ENCODE results near the gene POLR3E.

Gene POLR3E

DNA sequence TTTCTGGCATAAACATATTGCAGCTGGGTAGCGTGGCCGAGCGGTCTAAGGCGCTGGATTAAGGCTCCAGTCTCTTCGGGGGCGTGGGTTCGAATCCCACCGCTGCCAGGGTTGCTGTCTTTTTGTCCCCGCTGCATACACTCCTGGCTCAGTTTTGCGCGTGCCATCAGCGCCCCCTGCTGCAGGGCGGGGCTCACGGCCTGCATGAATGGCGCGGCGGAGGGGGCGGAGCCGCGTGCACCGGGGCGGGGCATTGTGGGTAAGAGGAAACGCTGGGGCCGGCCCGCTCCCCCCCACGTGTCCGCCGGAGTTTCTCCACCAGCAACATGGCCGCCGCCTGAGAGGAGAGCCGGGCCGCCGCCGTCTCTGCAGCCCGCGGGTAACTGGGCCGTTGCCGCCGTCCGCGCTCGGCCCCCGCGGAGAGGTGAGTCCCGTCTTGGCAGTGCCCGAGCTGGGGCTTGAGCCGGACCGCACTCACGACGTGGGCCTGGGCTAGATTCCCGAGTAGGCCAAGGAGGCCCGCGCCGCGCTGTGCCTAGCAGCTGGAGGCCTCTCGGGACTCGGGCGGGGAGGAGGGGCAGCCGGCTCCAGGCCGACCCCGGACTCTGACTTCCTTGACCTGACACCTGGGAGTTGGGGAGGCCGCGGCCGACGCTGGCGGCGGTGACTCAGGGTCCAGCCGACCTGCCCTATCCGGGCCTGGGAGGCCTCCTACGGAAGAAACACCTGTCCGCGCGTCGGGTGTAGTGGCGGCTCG, at the start of gene POLR3E:
Gene POLR3E (plus strand): TSS at position 296 of the 757 bp plus-strand sequence. CDS start 5,560 bp downstream, outside the sequence.
- peak within 1 kb of the TSS; percentile 97 for H3K27ac ChIP-seq
- TF ChIP-seq, protein P1, sequence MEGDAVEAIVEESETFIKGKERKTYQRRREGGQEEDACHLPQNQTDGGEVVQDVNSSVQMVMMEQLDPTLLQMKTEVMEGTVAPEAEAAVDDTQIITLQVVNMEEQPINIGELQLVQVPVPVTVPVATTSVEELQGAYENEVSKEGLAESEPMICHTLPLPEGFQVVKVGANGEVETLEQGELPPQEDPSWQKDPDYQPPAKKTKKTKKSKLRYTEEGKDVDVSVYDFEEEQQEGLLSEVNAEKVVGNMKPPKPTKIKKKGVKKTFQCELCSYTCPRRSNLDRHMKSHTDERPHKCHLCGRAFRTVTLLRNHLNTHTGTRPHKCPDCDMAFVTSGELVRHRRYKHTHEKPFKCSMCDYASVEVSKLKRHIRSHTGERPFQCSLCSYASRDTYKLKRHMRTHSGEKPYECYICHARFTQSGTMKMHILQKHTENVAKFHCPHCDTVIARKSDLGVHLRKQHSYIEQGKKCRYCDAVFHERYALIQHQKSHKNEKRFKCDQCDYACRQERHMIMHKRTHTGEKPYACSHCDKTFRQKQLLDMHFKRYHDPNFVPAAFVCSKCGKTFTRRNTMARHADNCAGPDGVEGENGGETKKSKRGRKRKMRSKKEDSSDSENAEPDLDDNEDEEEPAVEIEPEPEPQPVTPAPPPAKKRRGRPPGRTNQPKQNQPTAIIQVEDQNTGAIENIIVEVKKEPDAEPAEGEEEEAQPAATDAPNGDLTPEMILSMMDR (conservative IDR thresholded peaks at IDR 0.05) = peak; percentile 90
- peak; percentile 99 for TF ChIP-seq ZFX (IDR thresholded peaks at IDR 0.05)

- no peak overlapping the region for H3K27ac ChIP-seq
- no peak for TF ChIP-seq ZFX (IDR thresholded peaks at IDR 0.05)
- TF ChIP-seq, protein P1 (conservative IDR thresholded peaks at IDR 0.05) = no peak
These were observed 46.7 kb upstream of the POLR3E start for GRCh38 chr16:22250522-22250921.

DNA sequence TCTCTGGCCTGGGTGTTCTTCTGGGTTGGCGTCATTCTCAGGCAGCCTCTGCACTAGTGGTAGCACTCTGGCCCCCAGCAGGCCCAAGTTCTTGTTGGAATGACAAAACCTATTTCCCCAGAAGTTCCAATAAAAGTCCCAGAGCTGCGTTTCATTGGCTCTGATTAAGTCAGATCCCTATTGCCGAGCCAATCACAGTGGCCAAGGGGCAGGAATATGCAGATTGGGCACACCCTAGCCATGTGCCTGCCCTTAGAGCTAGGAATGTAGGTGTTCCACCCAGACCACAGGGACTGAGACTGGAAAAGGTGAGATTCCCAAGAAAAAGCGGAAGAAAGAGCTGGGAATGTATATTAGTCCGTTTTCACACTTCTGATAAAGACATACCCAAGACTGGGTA, 44.9 kb upstream of the POLR3E start:
- TF ChIP-seq, protein P1 (conservative IDR thresholded peaks at IDR 0.05) = no peak
- no peak for TF ChIP-seq ZFX (IDR thresholded peaks at IDR 0.05)
- H3K27ac ChIP-seq = no peak overlapping the region

DNA sequence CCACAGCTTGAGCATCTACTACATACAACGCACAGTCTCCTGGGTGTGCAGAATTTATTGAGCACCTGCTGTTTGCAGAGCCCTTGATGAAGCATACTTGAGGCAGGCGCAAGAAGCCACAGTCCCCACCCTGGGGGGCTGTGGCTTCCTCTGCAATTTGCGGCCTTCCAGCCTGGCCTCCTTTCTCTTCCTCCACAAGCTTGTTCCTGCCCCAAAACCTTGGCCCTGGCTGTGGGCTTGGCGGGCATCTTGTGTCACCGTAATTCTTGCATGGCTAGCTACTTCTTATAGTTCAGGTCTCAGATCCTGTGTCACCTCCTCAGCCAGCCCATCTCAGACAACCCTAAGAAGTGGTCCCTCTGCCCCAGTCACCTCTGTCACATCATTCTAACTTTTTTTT, 43.9 kb upstream of the POLR3E start:
- no peak overlapping the region for H3K27ac ChIP-seq
- no peak for TF ChIP-seq ZFX (IDR thresholded peaks at IDR 0.05)
- TF ChIP-seq, protein P1 (conservative IDR thresholded peaks at IDR 0.05) = no peak

DNA sequence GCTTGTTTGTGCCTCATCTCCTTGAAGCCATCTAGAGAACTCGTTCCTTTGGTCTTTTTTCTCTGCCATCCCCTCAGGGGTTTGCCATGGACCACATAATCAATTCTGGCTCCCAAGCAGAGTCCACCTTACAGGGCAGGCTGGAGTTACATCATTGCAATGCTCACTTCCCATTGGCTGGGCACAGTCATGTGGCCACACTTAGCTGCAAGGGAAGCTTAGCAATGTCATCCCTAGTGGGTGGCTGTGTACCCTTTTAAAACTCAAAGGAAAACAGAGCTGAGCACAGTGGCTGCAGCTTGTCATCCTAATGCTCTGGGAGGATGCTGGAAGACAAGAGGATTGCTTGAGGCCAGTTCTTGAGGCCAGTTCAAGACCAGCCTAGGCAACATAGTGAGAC, 41.9 kb upstream of the POLR3E start:
- TF ChIP-seq ZFX (IDR thresholded peaks at IDR 0.05) = no peak
- TF ChIP-seq, protein P1 (conservative IDR thresholded peaks at IDR 0.05) = no peak
- H3K27ac ChIP-seq = no peak overlapping the region

DNA sequence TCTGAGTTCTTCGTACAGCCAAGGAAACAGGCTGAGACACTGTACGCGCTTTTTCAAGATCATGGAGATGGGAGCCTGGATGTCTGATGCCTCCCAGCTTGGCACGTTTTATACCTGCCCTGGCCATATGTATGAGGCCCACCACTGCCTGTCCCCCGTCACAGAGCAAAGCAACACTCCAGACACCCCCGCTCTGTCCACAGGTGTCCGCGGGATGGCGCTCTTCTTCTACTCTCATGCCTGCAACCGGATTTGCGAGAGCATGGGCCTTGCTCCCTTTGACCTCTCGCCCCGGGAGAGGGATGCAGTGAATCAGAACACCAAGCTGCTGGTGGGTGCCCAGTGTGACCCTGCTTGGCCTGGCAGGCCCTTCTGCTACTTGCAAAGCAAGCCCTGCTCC, 39.8 kb upstream of the POLR3E start:
- no peak for TF ChIP-seq ZFX (IDR thresholded peaks at IDR 0.05)
- TF ChIP-seq, protein P1 (conservative IDR thresholded peaks at IDR 0.05) = no peak

DNA sequence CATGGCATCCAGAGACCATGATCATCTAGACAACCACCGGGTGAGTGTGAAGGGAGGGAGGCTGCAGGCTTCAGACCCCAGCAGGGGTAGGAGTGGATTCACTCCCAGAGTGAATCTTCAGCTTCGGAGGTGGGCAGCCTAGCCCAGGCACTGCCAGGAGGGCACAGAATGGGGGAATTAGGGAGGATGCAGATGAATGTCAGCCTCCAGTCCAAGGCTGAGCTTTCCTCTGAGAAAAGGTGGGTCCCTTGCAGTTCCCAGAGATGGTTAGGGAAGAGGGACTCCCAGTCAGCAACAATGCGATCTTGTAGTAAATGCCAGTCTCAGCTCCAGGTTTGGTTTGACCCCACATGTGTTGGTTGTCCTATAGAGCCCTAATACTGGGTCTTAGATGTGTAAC, 36.7 kb upstream of the POLR3E start:
- TF ChIP-seq ZFX (IDR thresholded peaks at IDR 0.05) = no peak
- TF ChIP-seq, protein P1 (conservative IDR thresholded peaks at IDR 0.05) = no peak
- H3K27ac ChIP-seq = no peak overlapping the region

More for the DNA sequence above, 39.8 kb upstream of the POLR3E start:
- H3K27ac ChIP-seq = no peak overlapping the region

All from C4-2B (cell line).